22Rv1 (cell line): ENCODE results near the gene ZSCAN16.

ENCODE experiments used
- ZFX ChIP-seq: fragments of 450-650 bp; IDR thresholded peaks from 2 replicates; pipeline ENCODE4 v1.6.1; 2017; ENCODE audit warnings: antibody characterized with exemption, borderline replicate concordance
- TF ChIP-seq, protein P1 (sequence below): fragments of 450-650 bp; IDR thresholded peaks from 2 replicates; pipeline ENCODE4 v1.5.1; 2017; ENCODE audit warnings: mild to moderate bottlenecking

DNA sequence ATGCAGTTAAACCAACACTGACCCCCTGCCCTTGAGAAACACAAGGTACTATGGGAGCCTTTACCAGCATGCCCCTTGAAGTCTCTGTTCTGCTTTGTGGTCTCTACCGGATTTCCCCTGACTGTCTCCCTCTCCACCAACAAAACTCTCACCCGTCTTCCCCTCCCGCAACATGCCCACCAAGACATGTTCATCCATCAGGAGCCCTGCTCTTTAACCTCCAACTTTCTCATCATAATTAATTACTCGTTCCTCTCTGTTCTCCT, 43.0 kb upstream of the ZSCAN16 start:
- TF ChIP-seq, protein P1, sequence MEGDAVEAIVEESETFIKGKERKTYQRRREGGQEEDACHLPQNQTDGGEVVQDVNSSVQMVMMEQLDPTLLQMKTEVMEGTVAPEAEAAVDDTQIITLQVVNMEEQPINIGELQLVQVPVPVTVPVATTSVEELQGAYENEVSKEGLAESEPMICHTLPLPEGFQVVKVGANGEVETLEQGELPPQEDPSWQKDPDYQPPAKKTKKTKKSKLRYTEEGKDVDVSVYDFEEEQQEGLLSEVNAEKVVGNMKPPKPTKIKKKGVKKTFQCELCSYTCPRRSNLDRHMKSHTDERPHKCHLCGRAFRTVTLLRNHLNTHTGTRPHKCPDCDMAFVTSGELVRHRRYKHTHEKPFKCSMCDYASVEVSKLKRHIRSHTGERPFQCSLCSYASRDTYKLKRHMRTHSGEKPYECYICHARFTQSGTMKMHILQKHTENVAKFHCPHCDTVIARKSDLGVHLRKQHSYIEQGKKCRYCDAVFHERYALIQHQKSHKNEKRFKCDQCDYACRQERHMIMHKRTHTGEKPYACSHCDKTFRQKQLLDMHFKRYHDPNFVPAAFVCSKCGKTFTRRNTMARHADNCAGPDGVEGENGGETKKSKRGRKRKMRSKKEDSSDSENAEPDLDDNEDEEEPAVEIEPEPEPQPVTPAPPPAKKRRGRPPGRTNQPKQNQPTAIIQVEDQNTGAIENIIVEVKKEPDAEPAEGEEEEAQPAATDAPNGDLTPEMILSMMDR: no peak
- no peak for TF ChIP-seq ZFX
